Transverse colon (tissue), 4 donors: ENCODE data around the gene EPM2A.

Source experiments
- CTCF ChIP-seq, 5 experiments: fragments of 200-600 bp in 3 of 5; fragments of 450-650 bp in 2 of 5; sonication (generic) in 3 of 5; IDR thresholded peaks; 1 replicate in 2 of 5; 2 replicates in 3 of 5; pipeline ENCODE4 v1.5.1; 2016 to 2017; ENCODE audit warnings: antibody characterized with exemption in 5 of 5, inconsistent platforms in 3 of 5, mild to moderate bottlenecking in 2 of 5, moderate library complexity in 1 of 5
- EP300 ChIP-seq: sonication (generic); formaldehyde crosslinking; IDR thresholded peaks from one replicate; pipeline ENCODE4 v1.6.1; 2017; ENCODE audit warnings: antibody characterized with exemption, low read depth
- POLR2A ChIP-seq: fragments of 450-650 bp; IDR thresholded peaks from one replicate; pipeline ENCODE4 v1.6.1; 2016; ENCODE audit warnings: antibody characterized with exemption, mild to moderate bottlenecking, moderate library complexity
- POLR2AphosphoS5 ChIP-seq, 3 donors: sonication (generic); formaldehyde crosslinking; IDR thresholded peaks; one replicate each; pipeline ENCODE4 v1.6.1; 2016; ENCODE audit warnings: antibody characterized with exemption in 3 of 3

GRCh38 chr6:145722190-145722589 is 13.1 kb downstream of the EPM2A start:
- TF ChIP-seq POLR2A (no peak), CTCF (IDR thresholded peaks at IDR 0.05) (no peak), POLR2AphosphoS5 (IDR thresholded peaks at IDR 0.05) (no peak), EP300 (no peak)
